Measurements from ENCODE around the gene SLC41A3.
"Not testable (repeated sequence)": the region's sequence is repeated elsewhere in the genome, so short reads cannot be mapped to it uniquely, and the experiment has no call there.

SLC41A3 gene

GRCh38 chr3:126052196-126053058 lies 31.5 kb downstream of the SLC41A3 start:
- DNase-seq, result no peak

GRCh38 chr3:126051741-126052140 lies 32.2 kb downstream of the SLC41A3 start:
- DNase-seq, result no peak

GRCh38 chr3:126051234-126051633 lies 32.7 kb downstream of the SLC41A3 start:
- no peak for DNase-seq

- no peak for DNase-seq
Observed at GRCh38 chr3:126050626-126051025, 33.3 kb downstream of the SLC41A3 start.

GRCh38 chr3:126050050-126050392 lies 33.9 kb downstream of the SLC41A3 start:
- no peak for DNase-seq

GRCh38 chr3:126049289-126050049 lies 34.5 kb downstream of the SLC41A3 start:
- no peak for DNase-seq

GRCh38 chr3:126040386-126040785 lies 43.5 kb downstream of the SLC41A3 start:
- no peak for DNase-seq

GRCh38 chr3:126039870-126040269 lies 44.1 kb downstream of the SLC41A3 start:
- no peak for DNase-seq

- DNase-seq, result not testable (repeated sequence)
Observed at GRCh38 chr3:126038791-126039190, 45.1 kb downstream of the SLC41A3 start.

GRCh38 chr3:126036056-126036549 lies 47.8 kb downstream of the SLC41A3 start:
- DNase-seq, result no peak

- no peak for DNase-seq
Observed at GRCh38 chr3:126035362-126036050, 48.4 kb downstream of the SLC41A3 start.

- DNase-seq, result peak; percentile 42
Observed at GRCh38 chr3:126034481-126035361, 49.2 kb downstream of the SLC41A3 start.

- DNase-seq, result no peak
Observed at GRCh38 chr3:126033765-126034164, 50.2 kb downstream of the SLC41A3 start.

- no peak for DNase-seq
Observed at GRCh38 chr3:126033051-126033745, 50.7 kb downstream of the SLC41A3 start.

- no peak for DNase-seq
Observed at GRCh38 chr3:126031981-126032471, 51.9 kb downstream of the SLC41A3 start.

- no peak for DNase-seq
Observed at GRCh38 chr3:126030455-126030854, 53.5 kb downstream of the SLC41A3 start.

GRCh38 chr3:126029241-126029640 lies 54.7 kb downstream of the SLC41A3 start:
- no peak for DNase-seq

GRCh38 chr3:126028096-126028495 lies 55.8 kb downstream of the SLC41A3 start:
- DNase-seq, result no peak

GRCh38 chr3:126026761-126027160 lies 57.2 kb downstream of the SLC41A3 start:
- no peak for DNase-seq

- no peak for DNase-seq
Observed at GRCh38 chr3:126026277-126026751, 57.6 kb downstream of the SLC41A3 start.

GRCh38 chr3:126025862-126026261 lies 58.1 kb downstream of the SLC41A3 start:
- DNase-seq, result no peak
